Hindlimb muscle (tissue), 1 donor: ENCODE measurements around the gene DCP1A. TPM values are rescaled to one million over a fixed set of nuclear protein-coding genes. Genes with fewer than 3 reads are reported as not detected.
"Not testable (repeated sequence)": the region's sequence is repeated elsewhere in the genome, so short reads cannot be mapped to it uniquely, and the experiment has no call there.

ENCODE experiments used
- DNase-seq: peaks from one replicate; pipeline ENCODE4 v3.0.0-alpha.2; 2013
- polyA plus RNA-seq: library from polyadenylated mRNA; unstranded; fragments of 120-200 nt; gene quantifications from one replicate; pipeline ENCODE4 v1.2.1, GENCODE V29; 2013; ENCODE audit not compliant: insufficient read length

The DCP1A gene
- polyA plus RNA-seq, 1 donor: 20.5 TPM

DNA sequence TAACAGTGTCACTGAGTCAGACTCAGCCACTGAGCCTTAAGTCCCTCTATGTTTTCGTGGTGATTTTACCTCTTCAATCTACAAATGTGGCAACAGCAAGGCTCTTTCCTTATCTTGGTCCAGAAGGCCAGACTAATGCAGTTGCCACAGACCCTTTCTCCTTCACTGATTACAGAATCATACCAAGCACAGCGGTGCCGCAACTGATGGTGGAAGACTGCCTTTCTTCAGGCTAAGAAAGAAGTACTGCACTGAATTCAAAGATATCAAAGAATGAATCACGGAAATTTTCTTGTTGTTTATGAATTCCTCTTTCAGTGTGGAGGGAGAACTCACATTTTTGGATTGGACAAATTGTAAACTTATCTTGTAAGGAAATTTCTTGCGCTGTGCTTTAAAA is 18.6 kb downstream of the DCP1A start:
- DNase-seq: no peak

GRCh38 chr3:53327986-53328385 is 19.4 kb downstream of the DCP1A start:
- DNase-seq: not testable (repeated sequence)

DNA sequence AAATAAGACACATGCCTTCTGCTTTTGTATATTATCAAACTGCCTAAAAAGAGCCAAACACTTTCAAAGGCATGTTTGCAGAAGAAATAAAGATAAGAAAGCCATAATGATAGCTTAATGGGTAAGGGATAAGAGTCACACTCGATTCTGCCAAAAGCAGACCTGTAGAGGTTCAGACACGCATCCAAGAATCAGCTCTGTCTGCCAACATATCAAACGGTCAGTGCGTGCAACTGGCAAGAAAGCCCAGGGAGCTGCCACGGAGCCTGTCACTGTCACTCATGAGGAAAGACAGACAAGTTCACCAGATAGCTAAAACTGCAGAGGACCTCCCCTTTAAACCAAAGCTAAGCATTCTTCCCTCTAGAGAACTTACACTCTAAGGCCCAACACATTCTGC is 23.2 kb downstream of the DCP1A start:
- no peak for DNase-seq

- peak; percentile 8 for DNase-seq
Measured at GRCh38 chr3:53320697-53321096, 26.6 kb downstream of the DCP1A start.

GRCh38 chr3:53318522-53318921 is 28.8 kb downstream of the DCP1A start:
- no peak for DNase-seq

DNA sequence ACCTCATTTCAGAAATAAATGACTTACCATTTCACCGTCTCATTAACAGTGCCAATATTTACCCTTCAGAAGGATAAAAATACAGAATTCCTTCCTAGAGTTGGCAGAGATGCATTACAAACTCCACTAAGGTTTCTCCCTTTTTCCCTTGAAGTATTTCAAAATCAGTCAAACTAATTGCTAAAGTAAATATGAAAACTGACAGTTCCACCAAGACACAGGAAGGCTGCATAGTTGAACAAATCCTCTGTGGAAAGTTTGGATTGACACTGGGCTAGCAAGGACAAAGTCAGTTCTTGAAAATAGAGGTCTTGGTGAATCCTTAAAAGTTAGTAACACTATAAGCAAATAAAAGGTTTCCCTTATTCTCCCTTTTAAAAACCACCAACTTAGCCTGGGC is 34.5 kb downstream of the DCP1A start:
- no peak for DNase-seq

GRCh38 chr3:53311882-53312281 is 35.5 kb downstream of the DCP1A start:
- DNase-seq: no peak

DNA sequence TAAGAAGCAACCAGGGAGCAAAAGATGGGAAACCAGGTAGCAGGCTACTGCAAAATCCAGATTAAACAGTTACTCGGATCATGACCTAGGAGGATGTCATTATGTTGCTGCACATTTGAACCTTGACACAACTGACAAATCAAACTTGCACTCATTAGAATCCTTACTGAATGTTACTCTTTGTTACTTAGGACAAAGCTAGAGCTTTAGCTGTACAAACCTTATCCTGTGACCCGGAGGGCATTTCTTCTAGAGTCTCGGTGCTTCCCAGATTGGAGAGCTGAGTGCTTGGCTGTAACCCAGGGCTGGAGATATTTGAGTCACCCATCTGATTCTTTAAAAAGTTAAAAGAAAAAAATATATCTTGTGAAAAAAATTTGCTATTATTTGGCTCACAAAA is 43.4 kb downstream of the DCP1A start:
- DNase-seq: no peak

DNA sequence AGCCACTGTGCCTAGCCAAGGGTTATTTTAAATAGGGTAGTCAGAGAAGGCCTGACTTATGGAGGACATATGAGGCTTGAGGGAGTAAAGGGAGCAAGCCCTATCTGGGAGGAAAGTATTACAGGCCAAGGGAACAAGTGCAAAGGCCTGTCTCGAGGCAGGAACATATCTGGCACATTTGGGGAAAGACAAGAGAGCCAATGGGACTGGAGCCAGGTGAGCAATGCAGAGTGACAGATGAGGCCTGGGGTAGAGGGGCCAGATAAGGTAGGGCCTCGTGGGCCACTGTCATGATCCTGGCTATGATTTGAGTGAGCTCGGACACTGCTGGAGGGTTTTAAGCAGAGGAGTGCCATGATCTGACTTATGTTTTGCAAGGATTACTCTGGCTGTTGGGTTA is 43.8 kb downstream of the DCP1A start:
- no peak for DNase-seq

GRCh38 chr3:53300826-53301225 is 46.5 kb downstream of the DCP1A start:
- DNase-seq: no peak

DNA sequence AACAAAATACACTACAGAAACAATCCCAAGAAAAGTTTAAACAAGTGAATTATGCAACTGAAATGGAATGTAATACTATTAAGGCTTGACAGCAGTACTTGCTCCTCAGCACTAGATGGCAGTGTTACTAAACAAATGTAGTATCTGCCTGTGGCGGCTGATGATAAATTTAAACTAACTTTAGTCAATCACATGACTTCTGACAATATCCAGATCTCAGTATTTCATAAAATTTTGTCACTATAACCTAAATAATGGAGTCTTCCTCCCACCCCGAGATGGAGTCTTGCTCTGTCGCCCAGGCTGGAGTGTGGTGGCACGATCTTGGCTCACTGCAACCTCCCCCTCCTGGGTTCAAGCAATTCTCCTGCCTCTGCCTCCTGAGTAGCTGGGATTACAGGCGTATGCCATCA is 47.7 kb downstream of the DCP1A start:
- peak; percentile 25 for DNase-seq

GRCh38 chr3:53295410-53295809 is 51.9 kb downstream of the DCP1A start:
- no peak for DNase-seq

GRCh38 chr3:53293867-53294266 is 53.5 kb downstream of the DCP1A start:
- DNase-seq: no peak

DNA sequence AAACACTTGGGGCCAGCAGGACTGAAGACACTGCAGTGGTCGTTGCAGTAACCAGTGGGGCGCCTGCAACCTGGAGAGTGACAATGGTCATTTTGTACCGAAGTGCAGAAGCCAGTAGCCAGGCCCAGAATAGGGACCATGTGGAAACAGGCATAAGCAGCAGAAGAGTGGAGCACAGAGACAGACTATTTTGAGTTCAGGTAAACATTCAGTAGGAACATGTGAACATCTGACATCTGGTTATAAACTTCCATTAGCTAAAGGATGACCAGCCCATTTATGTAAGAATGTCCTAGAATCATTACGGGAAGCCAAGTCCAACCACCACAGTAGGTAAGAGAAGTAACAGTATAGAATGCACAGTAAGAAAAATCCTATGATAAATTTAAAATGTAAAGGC is 59.1 kb downstream of the DCP1A start:
- no peak for DNase-seq

DNA sequence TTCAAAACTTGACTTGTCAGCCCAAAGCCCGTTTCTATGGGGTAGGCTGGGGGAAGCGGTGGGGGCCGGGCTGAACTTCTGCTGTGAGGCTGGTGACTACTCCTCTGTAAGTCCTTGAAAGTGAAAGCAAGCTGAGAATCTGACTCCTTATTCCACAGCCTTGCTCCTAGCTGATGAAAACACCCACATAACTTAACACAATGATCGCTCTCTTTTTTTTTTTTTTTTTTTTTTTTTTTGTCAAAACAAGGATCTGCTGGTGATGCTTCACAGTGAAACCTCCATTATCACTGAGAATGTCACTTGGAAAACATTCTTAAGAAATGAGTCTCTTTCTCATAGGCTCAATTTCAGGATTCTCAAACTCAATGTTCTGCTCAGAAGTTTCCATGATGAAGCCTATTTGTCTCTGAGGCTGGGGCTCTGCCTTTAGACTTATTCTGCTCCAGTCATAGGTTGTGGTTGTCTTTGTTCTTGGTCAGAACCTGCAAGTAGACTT is 60.2 kb downstream of the DCP1A start:
- DNase-seq: no peak

GRCh38 chr3:53286727-53287126 is 60.6 kb downstream of the DCP1A start:
- no peak for DNase-seq

DNA sequence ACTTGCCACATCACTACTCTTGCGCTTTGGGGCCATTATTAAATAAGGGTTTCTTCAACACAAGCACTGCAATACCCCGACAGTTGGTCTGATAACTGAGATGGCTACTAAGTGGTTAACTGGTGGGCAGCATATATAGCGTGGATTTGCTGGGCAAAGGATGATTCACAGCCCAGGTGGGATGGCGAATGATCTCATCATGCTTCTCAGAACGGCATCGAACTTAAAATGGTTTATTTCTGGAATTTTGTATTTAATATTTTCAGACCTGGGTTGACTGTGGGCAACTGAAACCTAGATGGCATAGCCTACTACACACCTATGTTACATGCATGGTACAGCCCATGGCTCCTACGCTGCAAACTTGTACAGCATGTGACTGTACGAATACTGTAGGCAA is 64.8 kb downstream of the DCP1A start:
- DNase-seq: no peak

DNA sequence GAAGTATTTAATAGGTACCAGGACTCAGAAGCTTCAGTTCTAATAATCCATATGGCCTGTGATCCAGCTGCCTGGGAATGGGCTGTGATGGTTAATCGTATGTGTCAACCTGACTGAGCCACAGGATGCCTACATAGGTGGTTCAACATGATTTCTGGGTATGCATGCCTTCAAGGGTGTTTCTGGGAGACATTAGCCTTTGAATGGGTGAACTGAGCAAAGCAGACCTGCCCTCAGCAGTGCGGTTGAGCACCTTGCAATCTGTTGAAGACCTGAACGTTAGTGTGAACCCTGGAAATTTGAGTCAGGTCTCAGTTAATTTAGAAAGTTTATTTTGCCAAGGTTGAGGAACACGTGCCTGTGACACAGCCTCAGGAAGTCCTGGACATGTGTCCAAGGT is 68.7 kb downstream of the DCP1A start:
- no peak for DNase-seq

GRCh38 chr3:53274938-53275605 is 72.3 kb downstream of the DCP1A start:
- no peak for DNase-seq

DNA sequence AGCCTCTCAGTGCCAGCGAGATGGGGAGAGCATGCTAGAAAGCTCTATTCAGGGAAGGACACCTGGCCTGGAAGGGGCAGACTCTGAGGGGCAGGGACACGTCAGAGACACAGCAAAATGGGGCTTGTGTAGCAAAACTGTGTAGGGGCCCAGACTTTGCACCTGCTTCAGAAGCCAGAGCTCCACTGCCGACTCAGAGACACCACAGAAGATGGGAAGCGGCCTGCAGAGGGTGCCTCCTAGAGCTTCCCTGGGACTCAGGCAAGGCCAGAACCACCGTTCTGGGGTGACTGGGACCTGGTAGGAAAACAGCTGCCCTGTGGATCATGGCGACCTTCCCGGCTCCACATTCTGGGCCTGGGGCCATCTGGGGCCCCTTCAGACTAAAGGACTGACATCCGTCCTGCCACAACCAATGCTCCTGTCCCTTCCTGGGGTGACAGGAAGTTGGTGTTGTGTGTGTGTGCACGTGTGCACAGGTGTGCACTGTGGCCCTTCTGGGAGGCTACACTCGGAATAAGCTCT is 74.1 kb downstream of the DCP1A start:
- DNase-seq: no peak

- DNase-seq: peak; percentile 61
Measured at GRCh38 chr3:53269888-53270880, 77.2 kb downstream of the DCP1A start.

- not testable (repeated sequence) for DNase-seq
Measured at GRCh38 chr3:53269193-53269592, 78.2 kb downstream of the DCP1A start.

- no peak for DNase-seq
Measured at GRCh38 chr3:53267766-53268165, 79.6 kb downstream of the DCP1A start.
